Measurements from ENCODE around the gene ARID5B.

ARID5B gene

GRCh38 chr10:62103857-62104256 lies 202.4 kb downstream of the ARID5B start:
- DNase-seq (ENCODE audit: low read depth): no peak
- TF ChIP-seq MYC (IDR thresholded peaks at IDR 0.05; ENCODE audit: low read depth, low read length): no peak
- no peak for TF ChIP-seq MAX (IDR thresholded peaks at IDR 0.05; ENCODE audit: low read depth, low read length)
- no peak for TF ChIP-seq POLR2A (IDR thresholded peaks at IDR 0.05; ENCODE audit: extremely low read depth, insufficient read length)
- no peak for TF ChIP-seq CTCF (IDR thresholded peaks at IDR 0.05; ENCODE audit: low read depth, low read length)
- no peak overlapping the region for H3K4me3 ChIP-seq (ENCODE audit: low read depth, low read length)

GRCh38 chr10:62106929-62107519 lies 205.5 kb downstream of the ARID5B start:
- no peak overlapping the region for H3K4me3 ChIP-seq (ENCODE audit: low read depth, low read length)
- TF ChIP-seq MYC (IDR thresholded peaks at IDR 0.05; ENCODE audit: low read depth, low read length) (no peak), POLR2A (IDR thresholded peaks at IDR 0.05; ENCODE audit: extremely low read depth, insufficient read length) (no peak)
- DNase-seq (ENCODE audit: low read depth): no peak

- DNase-seq (ENCODE audit: low read depth): no peak
- H3K4me3 ChIP-seq (ENCODE audit: low read depth, low read length): no peak overlapping the region
- TF ChIP-seq POLR2A (IDR thresholded peaks at IDR 0.05; ENCODE audit: extremely low read depth, insufficient read length) (no peak), MAX (IDR thresholded peaks at IDR 0.05; ENCODE audit: low read depth, low read length) (no peak), MYC (IDR thresholded peaks at IDR 0.05; ENCODE audit: low read depth, low read length) (no peak), CTCF (IDR thresholded peaks at IDR 0.05; ENCODE audit: low read depth, low read length) (no peak)
These were observed 207.5 kb downstream of the ARID5B start for GRCh38 chr10:62108759-62109586.

- no peak overlapping the region for H3K4me3 ChIP-seq (ENCODE audit: low read depth, low read length)
- TF ChIP-seq MAX (IDR thresholded peaks at IDR 0.05; ENCODE audit: low read depth, low read length): no peak
- TF ChIP-seq CTCF (IDR thresholded peaks at IDR 0.05; ENCODE audit: low read depth, low read length): no peak
- TF ChIP-seq POLR2A (IDR thresholded peaks at IDR 0.05; ENCODE audit: extremely low read depth, insufficient read length): no peak
- no peak for TF ChIP-seq MYC (IDR thresholded peaks at IDR 0.05; ENCODE audit: low read depth, low read length)
- peak; percentile 64 for DNase-seq (ENCODE audit: low read depth)
These were observed 208.2 kb downstream of the ARID5B start for GRCh38 chr10:62109587-62110293.

- no peak for DNase-seq (ENCODE audit: low read depth)
- TF ChIP-seq MAX (IDR thresholded peaks at IDR 0.05; ENCODE audit: low read depth, low read length) (no peak), CTCF (IDR thresholded peaks at IDR 0.05; ENCODE audit: low read depth, low read length) (no peak), POLR2A (IDR thresholded peaks at IDR 0.05; ENCODE audit: extremely low read depth, insufficient read length) (no peak), MYC (IDR thresholded peaks at IDR 0.05; ENCODE audit: low read depth, low read length) (no peak)
- H3K4me3 ChIP-seq (ENCODE audit: low read depth, low read length): no peak overlapping the region
These were observed 210.8 kb downstream of the ARID5B start for GRCh38 chr10:62112300-62112699.

GRCh38 chr10:62112963-62113362 lies 211.5 kb downstream of the ARID5B start:
- TF ChIP-seq POLR2A (IDR thresholded peaks at IDR 0.05; ENCODE audit: extremely low read depth, insufficient read length) (no peak), CTCF (IDR thresholded peaks at IDR 0.05; ENCODE audit: low read depth, low read length) (no peak)
- no peak for DNase-seq (ENCODE audit: low read depth)
- no peak overlapping the region for H3K4me3 ChIP-seq (ENCODE audit: low read depth, low read length)
